Activated naive CD4-positive, alpha-beta T cell treated with anti-CD3 and anti-CD28 coated beads, Interleukin-2, amount 50 U/mL, for 16 hours (primary cell): Measurements from ENCODE around the gene FOXG1.

Source experiments
- DNase-seq: peaks from one replicate; pipeline ENCODE4 v3.0.0-alpha.2; 2020

FOXG1 gene

GRCh38 chr14:28777471-28778137, 11.0 kb downstream of the FOXG1 start:
- no peak for DNase-seq

- no peak for DNase-seq
Observed at GRCh38 chr14:28778138-28779117, 11.8 kb downstream of the FOXG1 start.

- no peak for DNase-seq
Observed at GRCh38 chr14:28779456-28779855, 12.9 kb downstream of the FOXG1 start.

- no peak for DNase-seq
Observed at GRCh38 chr14:28780843-28781820, 14.5 kb downstream of the FOXG1 start.

- DNase-seq = no peak
Observed at GRCh38 chr14:28782301-28782700, 15.7 kb downstream of the FOXG1 start.

GRCh38 chr14:28783664-28784063, 17.1 kb downstream of the FOXG1 start:
- DNase-seq = no peak

- DNase-seq = no peak
Observed at GRCh38 chr14:28784096-28785048, 17.8 kb downstream of the FOXG1 start.

- no peak for DNase-seq
Observed at GRCh38 chr14:28785096-28785952, 18.7 kb downstream of the FOXG1 start.

GRCh38 chr14:28807518-28807917, 40.9 kb downstream of the FOXG1 start:
- DNase-seq = no peak

- no peak for DNase-seq
Observed at GRCh38 chr14:28813810-28814209, 47.2 kb downstream of the FOXG1 start.
